ENCODE data around the gene SCIN.

SCIN gene

GRCh38 chr7:12694817-12695216 is 124.3 kb downstream of the SCIN start:
- H3K27me3 ChIP-seq (ENCODE audit: insufficient read depth, low read depth), result no peaks in the 10 kb centered on the region
- TF ChIP-seq CTCF (conservative IDR thresholded peaks at IDR 0.05; ENCODE audit: low read depth, low read length), result no peak
- no peak overlapping the region for H3K4me3 ChIP-seq (IDR thresholded peaks at IDR 0.05; ENCODE audit: insufficient read depth, low read depth, low read length)
- H3K79me2 ChIP-seq (ENCODE audit: insufficient read depth, low read depth), result peaks cover 21% of the 10 kb centered on the region; the same call in 1 of the 2 replicates
- no peaks in the 10 kb centered on the region for H4K20me1 ChIP-seq (ENCODE audit: insufficient read depth)
- H3K9ac ChIP-seq, result no peak overlapping the region
- no peak overlapping the region for H2AFZ ChIP-seq (ENCODE audit: low read depth)
- H3K36me3 ChIP-seq (ENCODE audit: insufficient read depth), result no peaks in the 10 kb centered on the region
- peaks cover 6% of the 10 kb centered on the region for H3K4me1 ChIP-seq (ENCODE audit: low read depth, poor library complexity, severe bottlenecking)
- no peak overlapping the region for H3K27ac ChIP-seq
- H3K4me2 ChIP-seq, result no peak overlapping the region

GRCh38 chr7:12695965-12696364 is 125.4 kb downstream of the SCIN start:
- Histone ChIP-seq H3K4me1 (ENCODE audit: low read depth, poor library complexity, severe bottlenecking) (no peaks in the 10 kb centered on the region), H4K20me1 (ENCODE audit: insufficient read depth) (no peaks in the 10 kb centered on the region), H3K4me3 (IDR thresholded peaks at IDR 0.05; ENCODE audit: insufficient read depth, low read depth, low read length) (no peak overlapping the region), H3K79me2 (ENCODE audit: insufficient read depth, low read depth) (peaks cover 10% of the 10 kb centered on the region; the same call in 1 of the 2 replicates), H2AFZ (ENCODE audit: low read depth) (no peak overlapping the region), H3K4me2 (no peak overlapping the region), H3K27ac (no peak overlapping the region), H3K9ac (no peak overlapping the region), H3K27me3 (ENCODE audit: insufficient read depth, low read depth) (no peaks in the 10 kb centered on the region), H3K36me3 (ENCODE audit: insufficient read depth) (no peaks in the 10 kb centered on the region)
- TF ChIP-seq CTCF (conservative IDR thresholded peaks at IDR 0.05; ENCODE audit: low read depth, low read length), result no peak

GRCh38 chr7:12699299-12699698 is 128.8 kb downstream of the SCIN start:
- Histone ChIP-seq H3K27ac (no peak overlapping the region), H3K4me2 (no peak overlapping the region), H3K36me3 (ENCODE audit: insufficient read depth) (no peaks in the 10 kb centered on the region), H4K20me1 (ENCODE audit: insufficient read depth) (no peaks in the 10 kb centered on the region), H3K4me3 (IDR thresholded peaks at IDR 0.05; ENCODE audit: insufficient read depth, low read depth, low read length) (no peak overlapping the region), H3K27me3 (ENCODE audit: insufficient read depth, low read depth) (no peaks in the 10 kb centered on the region), H3K4me1 (ENCODE audit: low read depth, poor library complexity, severe bottlenecking) (no peaks in the 10 kb centered on the region), H2AFZ (ENCODE audit: low read depth) (no peak overlapping the region), H3K9ac (no peak overlapping the region), H3K79me2 (ENCODE audit: insufficient read depth, low read depth) (no peaks in the 10 kb centered on the region)
- TF ChIP-seq CTCF (conservative IDR thresholded peaks at IDR 0.05; ENCODE audit: low read depth, low read length), result no peak

- no peaks in the 10 kb centered on the region for H4K20me1 ChIP-seq (ENCODE audit: insufficient read depth)
- TF ChIP-seq CTCF (conservative IDR thresholded peaks at IDR 0.05; ENCODE audit: low read depth, low read length), result no peak
- H3K4me2 ChIP-seq, result no peak overlapping the region
- H3K27ac ChIP-seq, result no peak overlapping the region
- H2AFZ ChIP-seq (ENCODE audit: low read depth), result no peak overlapping the region
- H3K4me3 ChIP-seq (IDR thresholded peaks at IDR 0.05; ENCODE audit: insufficient read depth, low read depth, low read length), result no peak overlapping the region
- no peaks in the 10 kb centered on the region for H3K79me2 ChIP-seq (ENCODE audit: insufficient read depth, low read depth)
- H3K27me3 ChIP-seq (ENCODE audit: insufficient read depth, low read depth), result no peaks in the 10 kb centered on the region
- H3K36me3 ChIP-seq (ENCODE audit: insufficient read depth), result no peaks in the 10 kb centered on the region
- H3K9ac ChIP-seq, result no peak overlapping the region
- no peaks in the 10 kb centered on the region for H3K4me1 ChIP-seq (ENCODE audit: low read depth, poor library complexity, severe bottlenecking)
These were observed 130.9 kb downstream of the SCIN start for GRCh38 chr7:12701433-12701832.
